OCI-M2 (cell line): ENCODE data around the gene HSF4.
"Not testable (repeated sequence)": the region's sequence is repeated elsewhere in the genome, so short reads cannot be mapped to it uniquely, and the experiment has no call there.

Experiments used
- DNase-seq: peaks from one replicate; lab custom pipeline; 2025; ENCODE audit not compliant: unreplicated experiment; lab: John Stamatoyannopoulos, UW

HSF4 gene

GRCh38 chr16:67164599-67165061 is at the start of gene HSF4:
Gene HSF4, plus strand, starts transcription at chr16:67164745. Its CDS starts 67 bp downstream, at chr16:67164812.
- DNase-seq = no peak

- no peak for DNase-seq
Observed at GRCh38 chr16:67114793-67115192, 49.8 kb upstream of the HSF4 start.

GRCh38 chr16:67115639-67116038 is 48.9 kb upstream of the HSF4 start:
- DNase-seq = no peak

- no peak for DNase-seq
Observed at GRCh38 chr16:67116388-67117311, 47.9 kb upstream of the HSF4 start.

- no peak for DNase-seq
Observed at GRCh38 chr16:67117716-67118115, 46.8 kb upstream of the HSF4 start.

- DNase-seq = no peak
Observed at GRCh38 chr16:67120025-67120424, 44.5 kb upstream of the HSF4 start.

GRCh38 chr16:67122799-67123198 is 41.7 kb upstream of the HSF4 start:
- DNase-seq = not testable (repeated sequence)

- DNase-seq = no peak
Observed at GRCh38 chr16:67128417-67128816, 36.1 kb upstream of the HSF4 start.

- DNase-seq = no peak
Observed at GRCh38 chr16:67128887-67129286, 35.7 kb upstream of the HSF4 start.

- no peak for DNase-seq
Observed at GRCh38 chr16:67129422-67129821, 35.1 kb upstream of the HSF4 start.

GRCh38 chr16:67137605-67138004 is 26.9 kb upstream of the HSF4 start:
- DNase-seq = no peak

- no peak for DNase-seq
Observed at GRCh38 chr16:67141391-67141790, 23.2 kb upstream of the HSF4 start.

- DNase-seq = no peak
Observed at GRCh38 chr16:67142342-67142741, 22.2 kb upstream of the HSF4 start.

GRCh38 chr16:67144943-67145342 is 19.6 kb upstream of the HSF4 start:
- DNase-seq = no peak

GRCh38 chr16:67145746-67146145 is 18.8 kb upstream of the HSF4 start:
- no peak for DNase-seq

GRCh38 chr16:67146523-67147357 is 17.8 kb upstream of the HSF4 start:
- no peak for DNase-seq

- no peak for DNase-seq
Observed at GRCh38 chr16:67147437-67148140, 17.0 kb upstream of the HSF4 start.

- DNase-seq = no peak
Observed at GRCh38 chr16:67148221-67148620, 16.3 kb upstream of the HSF4 start.

GRCh38 chr16:67148656-67149275 is 15.8 kb upstream of the HSF4 start:
- DNase-seq = no peak

- no peak for DNase-seq
Observed at GRCh38 chr16:67149276-67150046, 15.1 kb upstream of the HSF4 start.
